CD4-positive, CD25-positive, alpha-beta regulatory T cell (primary cell): Measurements from ENCODE around the gene PGAM5. TPM values are rescaled to one million over a fixed set of nuclear protein-coding genes. Genes with fewer than 3 reads are reported as not detected.

ENCODE experiments used
- ATAC-seq, 2 donors: fragments of 150-1000 bp; cut with Tn5 transposase; one replicate each; pipeline ENCODE4 v1.10.0; 2021; ENCODE audit warnings: low read depth in 2 of 2, moderate number of reproducible peaks in 2 of 2, moderate library complexity in 1 of 2
- DNase-seq, 3 donors: peaks; one replicate each; pipeline versions ENCODE4 v3.0.0 to v3.0.0-alpha.2; 2012 to 2022; ENCODE audit warnings: mixed read lengths in 1 of 3
- H3K27ac ChIP-seq: one replicate; pipeline ENCODE4 v1.7.0; 2013; ENCODE audit warnings: mild to moderate bottlenecking, low read length; ENCODE audit not compliant: insufficient read depth, poor library complexity, severe bottlenecking
- H3K27me3 ChIP-seq: one replicate; pipeline ENCODE4 v1.7.0; 2013; ENCODE audit warnings: low read length; ENCODE audit not compliant: control insufficient read depth, insufficient read depth
- H3K36me3 ChIP-seq: one replicate; pipeline ENCODE4 v1.7.0; 2013; ENCODE audit warnings: mild to moderate bottlenecking, low read length, moderate library complexity; ENCODE audit not compliant: control insufficient read depth, insufficient read depth
- H3K4me1 ChIP-seq: 2 replicates; pipeline ENCODE4 v1.7.0; 2013; ENCODE audit warnings: mild to moderate bottlenecking, low read length; ENCODE audit not compliant: insufficient read depth, control insufficient read depth, poor library complexity, severe bottlenecking
- H3K4me3 ChIP-seq: one replicate; pipeline ENCODE4 v1.7.0; 2013; ENCODE audit warnings: low read depth, mild to moderate bottlenecking, low read length, moderate library complexity
- H3K9me3 ChIP-seq, 2 experiments: 1 replicate in 1 of 2; 2 replicates in 1 of 2; pipeline ENCODE4 v1.7.0; 2013; ENCODE audit warnings: low read length in 2 of 2, mild to moderate bottlenecking in 1 of 2, moderate library complexity in 1 of 2; ENCODE audit not compliant: control insufficient read depth in 2 of 2
- H3K27ac Mint-ChIP-seq, 3 donors: one replicate each; pipeline ENCODE4 v1.8.0; 2020 to 2022; ENCODE audit warnings: mild to moderate bottlenecking in 3 of 3, mixed read lengths in 3 of 3, moderate library complexity in 2 of 3
- H3K27me3 Mint-ChIP-seq: one replicate; pipeline ENCODE4 v1.8.0; 2022; ENCODE audit warnings: mild to moderate bottlenecking, mixed read lengths
- H3K36me3 Mint-ChIP-seq: one replicate; pipeline ENCODE4 v1.8.0; 2020; ENCODE audit warnings: mixed read lengths
- H3K4me1 Mint-ChIP-seq, 4 donors: one replicate each; pipeline ENCODE4 v1.8.0; 2020 to 2022; ENCODE audit warnings: mixed read lengths in 4 of 4, mild to moderate bottlenecking in 1 of 4
- H3K4me3 Mint-ChIP-seq, 4 donors: one replicate each; pipeline ENCODE4 v1.8.0; 2020 to 2022; ENCODE audit warnings: mild to moderate bottlenecking in 4 of 4, mixed read lengths in 4 of 4, moderate library complexity in 3 of 4
- H3K9me3 Mint-ChIP-seq, 7 donors: one replicate each; pipeline ENCODE4 v1.8.0; 2020 to 2022; ENCODE audit warnings: mixed read lengths in 7 of 7, mild to moderate bottlenecking in 3 of 7, moderate library complexity in 2 of 7
- polyA plus RNA-seq, 4 donors: library from polyadenylated mRNA; unstranded; fragments of 300-500 nt; fragmentation: Illumina TruSeq; gene quantifications; one replicate each; pipeline ENCODE4 v1.2.3, GENCODE V29; 2021
- total RNA-seq: library from RNA; stranded (reverse); gene quantifications from one replicate; pipeline ENCODE4 v1.2.3, GENCODE V29; 2022

PGAM5 gene
- total and polyA plus RNA-seq, 5 donors from 2014 or later, result 17.5 to 25.3 (median 19.4) TPM

GRCh38 chr12:132710043-132710404, 618 bp upstream of the PGAM5 start:
- Mint-ChIP-seq H3K27me3 (no peaks in the 10 kb centered on the region), H3K9me3 (peaks cover 0 to 17% (median 2%) of the 10 kb centered on the region in 7 donors), H3K4me1 (peaks cover 5 to 32% (median 13%) of the 10 kb centered on the region in 4 donors), H3K36me3 (peaks cover 3% of the 10 kb centered on the region), H3K27ac (peak overlapping the region; percentile 92 to 97 (median 97)), H3K4me3 (peak overlapping the region; percentile 90 to 94 (median 92))
- Histone ChIP-seq H3K36me3 (peaks cover 11% of the 10 kb centered on the region), H3K4me1 (peaks cover 22% of the 10 kb centered on the region), H3K9me3 (peaks cover 0 to 5% of the 10 kb centered on the region in 2 experiments), H3K27ac (peak overlapping the region; percentile 93), H3K27me3 (no peaks in the 10 kb centered on the region), H3K4me3 (peak overlapping the region; percentile 73)
- ATAC-seq (no peak), DNase-seq (no peak)

GRCh38 chr12:132711080-132711843, 620 bp downstream of the PGAM5 start:
- peak overlapping the region; percentile 66 for H3K4me3 ChIP-seq
- peaks cover 15% of the 10 kb centered on the region for H3K36me3 ChIP-seq
- no peak overlapping the region for H3K27ac Mint-ChIP-seq
- H3K27ac ChIP-seq, result peak overlapping the region; percentile 23
- H3K9me3 ChIP-seq, result peaks cover 0 to 5% of the 10 kb centered on the region in 2 experiments
- no peak for ATAC-seq
- H3K27me3 Mint-ChIP-seq, result no peaks in the 10 kb centered on the region
- H3K4me1 Mint-ChIP-seq, result peaks cover 5 to 32% (median 13%) of the 10 kb centered on the region in 4 donors
- peak overlapping the region; percentile 82 to 93 (median 89) for H3K4me3 Mint-ChIP-seq
- H3K27me3 ChIP-seq, result no peaks in the 10 kb centered on the region
- H3K9me3 Mint-ChIP-seq, result peaks cover 0 to 17% (median 2%) of the 10 kb centered on the region in 7 donors
- peak; percentile 7 to 34 (median 12) for DNase-seq
- peaks cover 22% of the 10 kb centered on the region for H3K4me1 ChIP-seq
- H3K36me3 Mint-ChIP-seq, result peaks cover 3% of the 10 kb centered on the region

- H3K9me3 Mint-ChIP-seq, result peaks cover 0 to 8% (median 2%) of the 10 kb centered on the region in 7 donors
- H3K27me3 Mint-ChIP-seq, result no peaks in the 10 kb centered on the region
- no peak for DNase-seq
- H3K9me3 ChIP-seq, result no peaks in the 10 kb centered on the region
- H3K36me3 Mint-ChIP-seq, result peaks cover 3% of the 10 kb centered on the region
- H3K36me3 ChIP-seq, result peaks cover 25% of the 10 kb centered on the region
- no peaks in the 10 kb centered on the region for H3K27me3 ChIP-seq
- H3K4me1 ChIP-seq, result peaks cover 22% of the 10 kb centered on the region
- no peak overlapping the region for H3K4me3 ChIP-seq
- peak overlapping the region in 3 of 4 donors; percentile 28 to 70 (median 49) for H3K4me3 Mint-ChIP-seq
- peak overlapping the region in 1 of 3 donors; percentile 38 for H3K27ac Mint-ChIP-seq
- peaks cover 0 to 32% (median 13%) of the 10 kb centered on the region in 4 donors for H3K4me1 Mint-ChIP-seq
- no peak for ATAC-seq
- no peak overlapping the region for H3K27ac ChIP-seq
Measured at GRCh38 chr12:132713123-132713522, 2.5 kb downstream of the PGAM5 start.

GRCh38 chr12:132715874-132716273, 5.2 kb downstream of the PGAM5 start:
- Mint-ChIP-seq H3K36me3 (peaks cover 13% of the 10 kb centered on the region), H3K27ac (no peak overlapping the region), H3K9me3 (no peaks in the 10 kb centered on the region), H3K4me1 (peaks cover 0 to 28% (median 8%) of the 10 kb centered on the region in 4 donors), H3K4me3 (no peak overlapping the region), H3K27me3 (no peaks in the 10 kb centered on the region)
- no peaks in the 10 kb centered on the region for H3K9me3 ChIP-seq
- no peak overlapping the region for H3K4me3 ChIP-seq
- DNase-seq (no peak), ATAC-seq (no peak)
- H3K4me1 ChIP-seq, result peaks cover 12% of the 10 kb centered on the region
- H3K27me3 ChIP-seq, result no peaks in the 10 kb centered on the region
- H3K27ac ChIP-seq, result no peak overlapping the region
- H3K36me3 ChIP-seq, result peaks cover 44% of the 10 kb centered on the region

- peaks cover 46% of the 10 kb centered on the region for H3K36me3 ChIP-seq
- no peaks in the 10 kb centered on the region for H3K9me3 ChIP-seq
- Mint-ChIP-seq H3K27me3 (no peaks in the 10 kb centered on the region), H3K4me3 (no peak overlapping the region), H3K27ac (no peak overlapping the region), H3K4me1 (peaks cover 0 to 26% (median 8%) of the 10 kb centered on the region in 4 donors), H3K9me3 (no peaks in the 10 kb centered on the region), H3K36me3 (peaks cover 13% of the 10 kb centered on the region)
- H3K27me3 ChIP-seq, result no peaks in the 10 kb centered on the region
- peaks cover 12% of the 10 kb centered on the region for H3K4me1 ChIP-seq
- no peak overlapping the region for H3K27ac ChIP-seq
- ATAC-seq, result no peak
- DNase-seq, result no peak
- no peak overlapping the region for H3K4me3 ChIP-seq
Measured at GRCh38 chr12:132716356-132716755, 5.7 kb downstream of the PGAM5 start.

GRCh38 chr12:132717011-132717410, 6.4 kb downstream of the PGAM5 start:
- Mint-ChIP-seq H3K27ac (no peak overlapping the region), H3K27me3 (no peaks in the 10 kb centered on the region), H3K9me3 (no peaks in the 10 kb centered on the region), H3K4me3 (no peak overlapping the region), H3K36me3 (peaks cover 13% of the 10 kb centered on the region), H3K4me1 (peaks cover 0 to 21% (median 5%) of the 10 kb centered on the region in 4 donors)
- DNase-seq (no peak), ATAC-seq (no peak)
- H3K4me1 ChIP-seq, result peaks cover 6% of the 10 kb centered on the region
- peaks cover 46% of the 10 kb centered on the region for H3K36me3 ChIP-seq
- H3K9me3 ChIP-seq, result no peaks in the 10 kb centered on the region
- H3K27ac ChIP-seq, result no peak overlapping the region
- H3K4me3 ChIP-seq, result no peak overlapping the region
- no peaks in the 10 kb centered on the region for H3K27me3 ChIP-seq

GRCh38 chr12:132717531-132718387, 7.1 kb downstream of the PGAM5 start:
- Mint-ChIP-seq H3K4me3 (no peak overlapping the region), H3K4me1 (peaks cover 0 to 15% (median 4%) of the 10 kb centered on the region in 4 donors), H3K27me3 (no peaks in the 10 kb centered on the region), H3K27ac (no peak overlapping the region), H3K36me3 (peaks cover 13% of the 10 kb centered on the region), H3K9me3 (no peaks in the 10 kb centered on the region)
- ATAC-seq (peak in 1 of 2 donors; percentile 9), DNase-seq (no peak)
- Histone ChIP-seq H3K9me3 (no peaks in the 10 kb centered on the region), H3K36me3 (peaks cover 46% of the 10 kb centered on the region), H3K4me3 (no peak overlapping the region), H3K27me3 (no peaks in the 10 kb centered on the region), H3K27ac (no peak overlapping the region), H3K4me1 (no peaks in the 10 kb centered on the region)
